ENCODE results near the gene SMARCC2.
A peak's percentile ranks its signal among the peaks of the same experiment; 100 is the strongest.
"Not testable (repeated sequence)": the region's sequence is repeated elsewhere in the genome, so short reads cannot be mapped to it uniquely, and the experiment has no call there.

SMARCC2 gene

GRCh38 chr12:56206452-56207166 is 17.3 kb upstream of the SMARCC2 start:
- DNase-seq: no peak

DNA sequence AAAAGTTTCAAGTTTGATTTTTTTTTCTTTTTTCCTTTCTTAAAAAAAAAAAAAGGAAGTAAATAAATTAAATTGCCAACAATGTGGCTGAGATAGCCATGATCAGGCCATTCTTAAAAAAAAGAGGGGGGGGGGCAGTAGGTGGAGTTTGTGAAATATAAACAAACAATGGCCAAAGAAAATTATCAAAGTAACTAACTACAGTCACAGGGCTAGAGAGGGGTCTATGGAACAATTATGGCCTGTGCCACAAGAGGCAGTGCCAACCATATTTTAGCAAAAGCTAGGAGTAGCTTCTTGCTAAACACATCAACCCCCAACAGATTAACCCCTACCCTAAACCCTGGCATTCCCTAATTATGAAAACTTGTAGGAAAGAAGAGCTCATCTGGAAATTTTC is 16.2 kb upstream of the SMARCC2 start:
- no peak for DNase-seq

DNA sequence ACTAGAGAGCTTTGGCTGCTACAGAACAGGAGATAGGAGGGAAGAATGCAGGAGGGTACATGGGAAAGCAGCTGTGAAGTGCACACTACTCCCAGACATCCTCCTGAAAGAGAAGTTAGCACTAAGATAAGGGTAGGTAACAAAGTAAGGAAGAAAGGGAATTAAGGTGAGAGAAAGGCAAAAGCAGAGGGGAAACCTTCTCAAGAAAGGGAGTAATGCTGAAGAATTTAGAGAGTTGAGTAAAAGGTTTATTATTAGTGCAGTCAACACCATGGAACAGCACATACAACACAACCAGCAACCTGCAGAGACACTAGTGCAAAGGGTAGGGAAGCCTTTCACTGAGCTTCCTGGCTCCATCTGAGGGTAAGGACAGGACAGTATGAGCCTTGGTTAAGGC is 15.0 kb upstream of the SMARCC2 start:
- no peak for DNase-seq

DNA sequence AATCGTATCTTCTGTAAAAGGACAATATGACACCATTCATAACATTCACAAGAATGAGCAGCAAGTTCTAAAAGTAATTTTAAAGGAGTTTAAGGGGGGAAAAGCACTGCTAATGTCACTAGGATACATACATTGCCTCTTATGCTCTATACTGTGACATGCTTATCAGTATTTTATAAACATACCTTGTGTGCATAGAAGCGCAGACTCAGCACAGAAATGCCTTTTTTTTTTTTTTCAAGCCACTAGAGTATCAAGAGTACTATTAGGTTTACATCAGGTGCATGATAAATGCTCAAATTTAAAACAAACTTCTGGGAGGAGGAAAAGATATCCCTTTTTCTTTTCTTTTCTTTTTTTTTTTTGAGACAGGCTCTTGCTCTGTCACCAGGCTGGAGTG is 13.6 kb upstream of the SMARCC2 start:
- DNase-seq: no peak

- no peak for DNase-seq
These were observed 13.1 kb upstream of the SMARCC2 start for GRCh38 chr12:56202366-56202765.

DNA sequence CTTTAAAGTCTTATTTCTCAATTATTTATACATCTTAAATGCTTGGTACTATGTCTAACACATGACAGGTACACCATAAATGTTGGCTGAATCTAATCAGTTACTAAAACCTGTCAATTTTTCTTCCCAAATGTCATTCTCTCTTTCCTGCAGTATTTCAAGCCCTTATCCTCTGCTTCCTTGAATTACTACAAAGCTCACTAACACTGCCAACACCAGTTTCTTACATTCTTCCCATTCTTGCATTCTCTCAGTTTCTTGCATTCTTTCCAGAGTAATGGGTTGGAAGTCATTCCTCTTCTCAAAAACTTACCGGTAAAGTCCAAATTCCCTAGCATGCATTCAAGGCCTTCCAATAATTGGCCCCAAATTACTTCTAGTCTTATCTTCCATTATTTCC is 9.6 kb upstream of the SMARCC2 start:
- DNase-seq: no peak

DNA sequence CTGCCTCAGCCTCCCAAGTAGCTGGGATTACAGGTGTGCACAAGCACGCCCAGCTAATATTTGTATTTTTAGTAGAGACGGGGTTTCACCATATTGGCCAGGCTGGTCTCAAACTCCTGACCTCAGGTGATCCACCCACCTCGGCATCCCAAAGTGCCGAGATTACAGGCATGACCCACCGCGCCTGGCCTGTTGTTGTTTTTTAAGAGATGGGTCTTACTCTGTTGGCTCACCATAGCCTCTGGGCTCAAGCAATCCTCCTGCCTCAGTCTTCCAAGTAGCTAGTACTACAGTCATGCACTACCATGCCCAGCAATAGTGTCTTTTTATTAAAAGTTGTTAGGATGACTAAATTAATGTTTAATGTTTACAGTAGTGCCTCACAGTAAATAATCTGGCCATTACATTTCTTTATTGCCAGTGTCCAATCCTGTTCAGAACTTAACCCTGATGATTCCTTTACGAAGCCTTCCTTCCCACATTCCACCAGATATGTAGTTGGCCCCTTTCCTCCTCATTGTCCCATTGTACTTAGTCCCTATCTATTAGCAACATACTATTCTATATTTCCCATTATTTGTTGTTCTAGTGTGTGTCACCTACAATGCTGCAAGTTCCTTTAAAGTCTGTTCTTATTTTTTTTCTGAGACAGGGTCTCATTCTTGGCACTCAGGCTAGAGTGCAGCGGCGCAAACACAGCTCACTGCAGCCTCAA is 8.8 kb upstream of the SMARCC2 start:
- no peak for DNase-seq

- not testable (repeated sequence) for DNase-seq
These were observed 7.7 kb upstream of the SMARCC2 start for GRCh38 chr12:56196818-56197550.

DNA sequence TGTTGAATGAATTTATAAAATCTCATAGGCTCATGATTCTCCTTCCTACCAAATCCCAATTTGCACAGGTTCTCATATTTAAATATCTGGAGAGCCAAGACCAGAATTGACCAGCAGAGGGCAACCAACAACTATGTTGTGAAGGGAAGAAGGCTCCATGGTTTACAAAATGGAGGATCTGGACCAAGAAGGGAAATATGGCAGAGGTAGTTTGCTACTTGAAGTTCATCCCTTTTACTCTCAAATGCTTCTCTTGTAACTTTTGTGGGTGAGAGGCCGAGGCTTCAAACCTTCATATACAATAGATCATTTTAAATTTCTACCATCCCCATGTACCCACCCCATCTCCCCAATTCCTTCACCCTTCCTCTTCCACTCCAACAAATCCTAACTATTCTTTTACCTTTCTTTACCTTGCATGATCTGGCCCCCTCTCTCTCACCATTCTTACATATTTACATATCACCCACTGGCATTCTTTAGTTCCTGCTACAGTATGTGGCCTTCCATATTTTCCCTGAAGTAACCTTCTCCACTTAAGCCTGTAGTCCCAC is 3.8 kb upstream of the SMARCC2 start:
- DNase-seq: peak; percentile 71

DNA sequence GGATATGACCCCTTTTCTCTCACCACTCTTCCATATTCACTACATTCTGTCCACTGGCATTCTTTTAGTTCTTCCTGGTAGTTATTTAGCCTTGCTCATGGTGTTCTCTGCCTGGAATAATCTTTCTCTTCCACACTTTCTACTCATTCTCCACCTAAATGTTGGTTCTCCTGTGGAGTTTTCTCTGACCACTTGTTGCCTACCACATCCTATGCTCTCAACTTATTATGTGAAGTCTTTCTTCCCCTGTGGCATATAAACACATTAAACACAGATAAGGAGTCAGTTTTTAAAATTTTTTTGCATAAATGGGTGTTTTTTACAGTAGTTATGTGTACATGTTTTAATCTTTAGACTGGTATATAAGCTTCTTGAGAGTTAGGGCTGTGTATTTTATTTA is 3.3 kb upstream of the SMARCC2 start:
- DNase-seq: no peak

GRCh38 chr12:56190695-56191155 is 1.4 kb upstream of the SMARCC2 start:
- no peak for DNase-seq

GRCh38 chr12:56189918-56190694 is 823 bp upstream of the SMARCC2 start:
- DNase-seq: peak; percentile 97

DNA sequence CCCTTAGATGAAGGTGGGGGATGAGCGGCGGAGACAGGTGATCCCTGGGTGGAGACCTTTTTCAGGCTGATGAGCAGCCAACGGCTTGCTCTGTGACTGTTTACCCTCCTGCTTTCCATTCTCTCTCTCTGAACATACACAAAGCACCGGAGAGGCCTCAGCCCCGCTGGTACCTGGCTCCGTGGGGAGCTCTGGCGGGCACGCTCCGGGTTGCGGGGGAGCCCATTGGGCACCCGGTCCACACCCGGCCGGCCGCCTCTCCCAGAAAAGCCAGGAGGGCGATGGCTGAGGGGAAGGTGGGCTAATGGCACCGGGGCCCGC is 545 bp downstream of the SMARCC2 start:
- no peak for DNase-seq

- DNase-seq: no peak
These were observed 1.0 kb downstream of the SMARCC2 start for GRCh38 chr12:56188131-56188777.

GRCh38 chr12:56186957-56187356 is 2.3 kb downstream of the SMARCC2 start:
- DNase-seq: no peak

DNA sequence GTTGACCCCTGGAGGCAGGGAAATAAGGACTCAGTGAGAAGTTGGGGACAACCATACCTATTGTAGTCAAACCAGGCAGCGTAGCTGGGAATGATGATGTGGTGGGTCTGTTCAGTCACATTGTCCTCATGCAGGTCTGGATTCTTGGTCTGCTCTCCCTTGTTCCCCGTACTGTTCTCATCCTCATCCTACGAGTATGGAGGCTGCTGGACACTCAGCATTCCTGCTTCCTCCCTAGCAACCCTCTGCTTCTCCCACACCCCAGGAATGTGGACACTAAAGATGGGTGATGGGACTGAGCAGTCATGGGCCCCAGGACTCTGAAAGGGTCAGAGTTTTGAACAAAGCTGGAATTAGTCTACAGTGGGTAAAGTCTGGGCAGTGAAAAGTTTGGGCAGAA is 10.9 kb downstream of the SMARCC2 start:
- DNase-seq: no peak

GRCh38 chr12:56172839-56173238 is 16.4 kb downstream of the SMARCC2 start:
- DNase-seq: no peak

GRCh38 chr12:56169229-56169759 is 20.0 kb downstream of the SMARCC2 start:
- DNase-seq: no peak

DNA sequence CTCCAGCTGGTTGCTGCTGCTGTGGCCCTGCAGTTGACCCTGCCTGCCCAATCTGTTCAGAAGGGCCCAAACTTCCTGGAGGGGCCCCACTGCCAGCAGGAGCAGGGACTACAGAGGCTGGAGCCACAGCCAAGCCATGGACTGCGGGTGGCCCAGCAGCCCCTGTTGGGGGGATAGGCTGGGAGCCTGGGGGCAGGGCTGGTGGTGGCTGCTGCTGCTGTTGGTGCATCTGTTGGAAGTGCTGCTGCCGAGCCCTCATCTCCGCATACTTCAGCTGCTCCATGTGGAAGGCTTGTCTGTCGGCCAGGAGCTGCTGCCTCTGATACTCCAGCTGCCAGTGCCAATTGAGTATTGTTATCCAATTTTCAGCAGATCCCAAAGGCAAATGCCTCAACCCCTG is 23.9 kb downstream of the SMARCC2 start:
- no peak for DNase-seq

- DNase-seq: no peak
These were observed 24.9 kb downstream of the SMARCC2 start for GRCh38 chr12:56164345-56164729.

GRCh38 chr12:56163533-56164344 is 25.5 kb downstream of the SMARCC2 start:
- no peak for DNase-seq
